ENCODE data around the gene APAF1. TPM values are rescaled to one million over a fixed set of nuclear protein-coding genes. Genes with fewer than 3 reads are reported as not detected.

APAF1 gene
- total and polyA plus RNA-seq, 12 donors = 2.0 to 9.9 (median 4.0) TPM

GRCh38 chr12:98730412-98730811 is 85.3 kb downstream of the APAF1 start:
- no peak for DNase-seq
- no peak for TF ChIP-seq CTCF (IDR thresholded peaks at IDR 0.05)
- intact Hi-C loops (cut with DNase I) = no loop called here
- Histone ChIP-seq H3K4me1 (no peaks in the 10 kb centered on the region), H3K36me3 (peaks cover 0 to 100% (median 32%) of the 10 kb centered on the region in 9 donors), H3K27ac (no peak overlapping the region), H3K4me3 (no peak overlapping the region), H3K27me3 (no peaks in the 10 kb centered on the region), H3K9me3 (no peaks in the 10 kb centered on the region)
- ATAC-seq = no peak

GRCh38 chr12:98733667-98734350 is 88.7 kb downstream of the APAF1 start:
- no peak for ATAC-seq

GRCh38 chr12:98735821-98736220 is 90.7 kb downstream of the APAF1 start:
- ATAC-seq (no peak), DNase-seq (no peak)
- Histone ChIP-seq H3K36me3 (peaks cover 0 to 60% (median 18%) of the 10 kb centered on the region in 9 donors), H3K4me3 (no peak overlapping the region), H3K27ac (no peak overlapping the region), H3K4me1 (no peaks in the 10 kb centered on the region), H3K9me3 (peaks cover 0 to 3% (median 0%) of the 10 kb centered on the region in 11 donors), H3K27me3 (no peaks in the 10 kb centered on the region)
- intact Hi-C loops (cut with DNase I) = no loop called here
- no peak for TF ChIP-seq CTCF (IDR thresholded peaks at IDR 0.05)
- WGBS, 2 donors = 92 to 94% methylated on average over 6 of the region's 6 CpGs

More at GRCh38 chr12:98733667-98734350, 88.7 kb downstream of the APAF1 start:
- TF ChIP-seq CTCF (IDR thresholded peaks at IDR 0.05) = no peak
- Histone ChIP-seq H3K4me3 (no peak overlapping the region), H3K36me3 (peaks cover 0 to 80% (median 23%) of the 10 kb centered on the region in 9 donors), H3K27ac (no peak overlapping the region), H3K4me1 (no peaks in the 10 kb centered on the region), H3K9me3 (no peaks in the 10 kb centered on the region), H3K27me3 (no peaks in the 10 kb centered on the region)
- intact Hi-C loops (cut with DNase I) = no loop called here
- DNase-seq = no peak

- no peak for DNase-seq
- peaks cover 0 to 8% (median 0%) of the 10 kb centered on the region in 11 donors for H3K9me3 ChIP-seq
- intact Hi-C loops (cut with DNase I) = no loop called here
- peaks cover 0 to 52% (median 14%) of the 10 kb centered on the region in 9 donors for H3K36me3 ChIP-seq
- peaks cover 0 to 4% (median 0%) of the 10 kb centered on the region in 7 donors for H3K27me3 ChIP-seq
- H3K27ac ChIP-seq = no peak overlapping the region
- no peaks in the 10 kb centered on the region for H3K4me1 ChIP-seq
- no peak for TF ChIP-seq CTCF (IDR thresholded peaks at IDR 0.05)
- H3K4me3 ChIP-seq = no peak overlapping the region
- 79 to 82% methylated on average over 10 of the region's 10 CpGs for WGBS, 2 donors
- ATAC-seq = no peak
Observed at GRCh38 chr12:98736352-98737321, 91.5 kb downstream of the APAF1 start.
